Measurements from ENCODE around the gene SMTNL2. TPM values are rescaled to one million over a fixed set of nuclear protein-coding genes. Genes with fewer than 3 reads are reported as not detected.

Gene SMTNL2
- total and polyA plus RNA-seq, 2 experiments from 2014 or later, result 41.5 to 106 TPM

DNA sequence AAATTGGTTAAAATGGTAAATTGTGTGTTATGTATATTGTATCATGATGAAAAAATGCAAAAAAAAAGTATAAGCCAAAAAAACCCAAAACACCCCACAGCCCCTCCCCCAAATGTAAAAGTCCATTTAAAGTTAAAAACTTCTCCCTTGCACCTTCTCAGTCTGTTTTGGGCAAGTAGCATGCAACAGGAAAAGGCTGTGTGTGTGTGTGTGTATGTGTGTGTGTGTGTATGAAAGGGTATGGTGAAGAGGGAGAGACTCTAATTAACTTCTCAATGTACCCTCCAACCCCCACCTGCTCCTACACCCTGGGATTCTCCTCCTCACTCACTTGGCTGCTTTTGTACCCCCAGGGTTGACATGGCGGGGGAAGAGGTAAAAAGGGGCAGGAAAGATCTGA lies 14.7 kb upstream of the SMTNL2 start:
- TF ChIP-seq EZH2phosphoT487 (IDR thresholded peaks at IDR 0.05; ENCODE audit: low read depth, severe bottlenecking, unreplicated experiment), result no peak
- TF ChIP-seq, protein P1, sequence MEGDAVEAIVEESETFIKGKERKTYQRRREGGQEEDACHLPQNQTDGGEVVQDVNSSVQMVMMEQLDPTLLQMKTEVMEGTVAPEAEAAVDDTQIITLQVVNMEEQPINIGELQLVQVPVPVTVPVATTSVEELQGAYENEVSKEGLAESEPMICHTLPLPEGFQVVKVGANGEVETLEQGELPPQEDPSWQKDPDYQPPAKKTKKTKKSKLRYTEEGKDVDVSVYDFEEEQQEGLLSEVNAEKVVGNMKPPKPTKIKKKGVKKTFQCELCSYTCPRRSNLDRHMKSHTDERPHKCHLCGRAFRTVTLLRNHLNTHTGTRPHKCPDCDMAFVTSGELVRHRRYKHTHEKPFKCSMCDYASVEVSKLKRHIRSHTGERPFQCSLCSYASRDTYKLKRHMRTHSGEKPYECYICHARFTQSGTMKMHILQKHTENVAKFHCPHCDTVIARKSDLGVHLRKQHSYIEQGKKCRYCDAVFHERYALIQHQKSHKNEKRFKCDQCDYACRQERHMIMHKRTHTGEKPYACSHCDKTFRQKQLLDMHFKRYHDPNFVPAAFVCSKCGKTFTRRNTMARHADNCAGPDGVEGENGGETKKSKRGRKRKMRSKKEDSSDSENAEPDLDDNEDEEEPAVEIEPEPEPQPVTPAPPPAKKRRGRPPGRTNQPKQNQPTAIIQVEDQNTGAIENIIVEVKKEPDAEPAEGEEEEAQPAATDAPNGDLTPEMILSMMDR (IDR thresholded peaks at IDR 0.05; ENCODE audit: poor library complexity), result no peak
- no peak for TF ChIP-seq EZH2 (IDR thresholded peaks at IDR 0.05; ENCODE audit: borderline replicate concordance)
- DNase-seq (ENCODE audit: low spot score), result no peak
- Histone ChIP-seq H4K20me1 (ENCODE audit: insufficient read depth, poor library complexity, severe bottlenecking) (no peaks in the 10 kb centered on the region), H3K27ac (no peak overlapping the region), H3K9me2 (replicated peaks; ENCODE audit: insufficient read depth) (no peaks in the 10 kb centered on the region), H2AFZ (no peak overlapping the region), H3K79me2 (no peaks in the 10 kb centered on the region), H3K36me3 (replicated peaks; ENCODE audit: insufficient read depth, low read depth) (no peaks in the 10 kb centered on the region), H3K4me2 (no peak overlapping the region), H3K4me3 (no peak overlapping the region), H3K4me1 (ENCODE audit: insufficient read depth) (peaks cover 10% of the 10 kb centered on the region), H3K27me3 (no peaks in the 10 kb centered on the region), H3K9me3 (ENCODE audit: low read depth) (no peaks in the 10 kb centered on the region)
- 38% methylated on average over 1 of the region's 1 CpG for WGBS (ENCODE audit: low lambda C conversion rate, missing lambda C conversion rate)

DNA sequence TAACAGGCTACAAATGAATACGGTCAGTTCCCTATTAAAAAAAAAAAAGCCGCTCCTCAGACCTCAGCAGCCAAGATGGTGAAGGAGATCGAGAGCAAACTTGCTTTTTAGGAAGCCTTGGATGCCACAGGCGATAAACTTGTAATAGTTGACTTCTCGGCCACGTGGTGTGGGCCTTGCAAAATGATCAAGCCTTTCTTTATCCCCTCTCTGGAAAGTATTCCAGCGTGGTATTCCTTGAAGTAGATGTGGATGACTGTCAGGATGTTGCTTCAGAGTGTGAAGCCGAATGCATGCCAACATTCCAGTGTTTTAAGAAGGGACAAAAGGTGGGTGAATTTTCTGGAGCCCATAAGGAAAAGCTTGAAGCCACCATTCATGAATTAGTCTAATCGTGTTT lies 12.2 kb upstream of the SMTNL2 start:
- Histone ChIP-seq H3K36me3 (replicated peaks; ENCODE audit: insufficient read depth, low read depth) (no peaks in the 10 kb centered on the region), H3K4me1 (ENCODE audit: insufficient read depth) (peaks cover 18% of the 10 kb centered on the region), H3K9me3 (ENCODE audit: low read depth) (no peaks in the 10 kb centered on the region), H3K27ac (no peak overlapping the region), H3K4me3 (no peak overlapping the region), H3K79me2 (no peaks in the 10 kb centered on the region), H4K20me1 (ENCODE audit: insufficient read depth, poor library complexity, severe bottlenecking) (no peaks in the 10 kb centered on the region), H3K9me2 (replicated peaks; ENCODE audit: insufficient read depth) (no peaks in the 10 kb centered on the region), H2AFZ (no peak overlapping the region), H3K4me2 (no peak overlapping the region), H3K27me3 (no peaks in the 10 kb centered on the region)
- TF ChIP-seq, protein P1 (IDR thresholded peaks at IDR 0.05; ENCODE audit: poor library complexity), result no peak
- TF ChIP-seq EZH2 (IDR thresholded peaks at IDR 0.05; ENCODE audit: borderline replicate concordance) (no peak), EZH2phosphoT487 (IDR thresholded peaks at IDR 0.05; ENCODE audit: low read depth, severe bottlenecking, unreplicated experiment) (no peak)
- 83% methylated on average over 9 of the region's 9 CpGs for WGBS (ENCODE audit: low lambda C conversion rate, missing lambda C conversion rate)
- no peak for DNase-seq (ENCODE audit: low spot score)

GRCh38 chr17:4573115-4573514 lies 11.2 kb upstream of the SMTNL2 start:
- Histone ChIP-seq H3K27ac (no peak overlapping the region), H3K27me3 (no peaks in the 10 kb centered on the region), H3K79me2 (no peaks in the 10 kb centered on the region), H3K4me3 (no peak overlapping the region), H3K36me3 (replicated peaks; ENCODE audit: insufficient read depth, low read depth) (no peaks in the 10 kb centered on the region), H4K20me1 (ENCODE audit: insufficient read depth, poor library complexity, severe bottlenecking) (no peaks in the 10 kb centered on the region), H3K9me3 (ENCODE audit: low read depth) (no peaks in the 10 kb centered on the region), H3K4me2 (no peak overlapping the region), H2AFZ (no peak overlapping the region), H3K9me2 (replicated peaks; ENCODE audit: insufficient read depth) (no peaks in the 10 kb centered on the region), H3K4me1 (ENCODE audit: insufficient read depth) (peaks cover 23% of the 10 kb centered on the region)
- TF ChIP-seq, protein P1 (IDR thresholded peaks at IDR 0.05; ENCODE audit: poor library complexity), result no peak
- TF ChIP-seq EZH2phosphoT487 (IDR thresholded peaks at IDR 0.05; ENCODE audit: low read depth, severe bottlenecking, unreplicated experiment) (no peak), EZH2 (IDR thresholded peaks at IDR 0.05; ENCODE audit: borderline replicate concordance) (no peak)
- 87% methylated on average over 4 of the region's 4 CpGs for WGBS (ENCODE audit: low lambda C conversion rate, missing lambda C conversion rate)
- DNase-seq (ENCODE audit: low spot score), result no peak

- Histone ChIP-seq H2AFZ (no peak overlapping the region), H3K27ac (no peak overlapping the region), H3K4me1 (ENCODE audit: insufficient read depth) (peaks cover 23% of the 10 kb centered on the region), H4K20me1 (ENCODE audit: insufficient read depth, poor library complexity, severe bottlenecking) (no peaks in the 10 kb centered on the region), H3K4me2 (no peak overlapping the region), H3K27me3 (no peaks in the 10 kb centered on the region), H3K36me3 (replicated peaks; ENCODE audit: insufficient read depth, low read depth) (no peaks in the 10 kb centered on the region), H3K9me3 (ENCODE audit: low read depth) (no peaks in the 10 kb centered on the region), H3K9me2 (replicated peaks; ENCODE audit: insufficient read depth) (no peaks in the 10 kb centered on the region), H3K4me3 (no peak overlapping the region), H3K79me2 (no peaks in the 10 kb centered on the region)
- TF ChIP-seq, protein P1 (IDR thresholded peaks at IDR 0.05; ENCODE audit: poor library complexity), result no peak
- TF ChIP-seq EZH2 (IDR thresholded peaks at IDR 0.05; ENCODE audit: borderline replicate concordance) (no peak), EZH2phosphoT487 (IDR thresholded peaks at IDR 0.05; ENCODE audit: low read depth, severe bottlenecking, unreplicated experiment) (no peak)
- whole genome bisulfite sequencing (ENCODE audit: low lambda C conversion rate, missing lambda C conversion rate), result 67% methylated on average over 7 of the region's 7 CpGs
- DNase-seq (ENCODE audit: low spot score), result no peak
Observed at GRCh38 chr17:4573669-4574068, 10.7 kb upstream of the SMTNL2 start.
